HEK293 (cell line): ENCODE data around the gene TMEM270.

ENCODE experiments used
- CTCF ChIA-PET: fragments of 350-600 bp; formaldehyde crosslinking; extraction: SDS; loops from one replicate; lab custom pipeline; 2021; ENCODE audit warnings: antibody characterized with exemption; lab: Yijun Ruan, JAX
- POLR2A ChIA-PET: fragments of 300-600 bp; formaldehyde crosslinking; extraction: SDS; loops from one replicate; lab custom pipeline; 2020; ENCODE audit warnings: antibody characterized with exemption, inconsistent platforms; lab: Yijun Ruan, JAX
- H3K27ac ChIP-seq: fragments of 200-500 bp; sonication (Bioruptor generic); 2 replicates; pipeline ENCODE4 v1.5.1; 2014; ENCODE audit warnings: low read depth, low read length, control low read depth, inconsistent platforms; ENCODE audit errors: extremely low read depth
- H3K36me3 ChIP-seq, 2 experiments: fragments of 200-500 bp in 1 of 2; sonication (Bioruptor generic) in 1 of 2; 1 replicate in 1 of 2; 2 replicates in 1 of 2; pipeline ENCODE4 v1.5.1; 2014 to 2017; ENCODE audit warnings: inconsistent platforms in 2 of 2, low read length in 2 of 2; ENCODE audit not compliant: control insufficient read depth in 2 of 2, insufficient read depth in 1 of 2
- H3K4me1 ChIP-seq: fragments of 200-500 bp; sonication (Bioruptor generic); 2 replicates; pipeline ENCODE4 v1.5.1; 2014; ENCODE audit warnings: mild to moderate bottlenecking, low read length, inconsistent platforms; ENCODE audit not compliant: control insufficient read depth, insufficient read depth
- H3K4me3 ChIP-seq: 2 replicates; pipeline ENCODE4 v1.5.1; 2011; ENCODE audit warnings: low read depth, mild to moderate bottlenecking, control low read depth, low read length, moderate library complexity
- H3K9me3 ChIP-seq: fragments of 200-500 bp; sonication (Bioruptor generic); 2 replicates; pipeline ENCODE4 v1.5.1; 2014; ENCODE audit warnings: low read depth, low read length, inconsistent platforms; ENCODE audit not compliant: control insufficient read depth, insufficient read depth
- GLIS1 ChIP-seq: fragments of 450-650 bp; formaldehyde crosslinking; IDR thresholded peaks from 2 replicates; pipeline ENCODE4 v1.5.1; 2016; ENCODE audit warnings: missing biosample characterization, missing genetic modification characterization
- PBX3 ChIP-seq: sonication (generic); formaldehyde crosslinking; IDR thresholded peaks from 2 replicates; pipeline ENCODE4 v1.8.1; 2022; ENCODE audit warnings: mild to moderate bottlenecking, moderate library complexity, missing genetic modification reagents
- ZNF132 ChIP-seq: fragments of 450-650 bp; formaldehyde crosslinking; IDR thresholded peaks from 2 replicates; pipeline ENCODE4 v1.5.1; 2017; ENCODE audit warnings: missing biosample characterization, missing genetic modification characterization, borderline replicate concordance
- ZNF280D ChIP-seq: fragments of 450-650 bp; formaldehyde crosslinking; IDR thresholded peaks from 2 replicates; pipeline ENCODE4 v1.5.1; 2016; ENCODE audit warnings: missing biosample characterization, missing genetic modification characterization
- ZNF488 ChIP-seq: fragments of 450-650 bp; formaldehyde crosslinking; IDR thresholded peaks from 2 replicates; pipeline ENCODE4 v1.5.1; 2016; ENCODE audit warnings: missing biosample characterization, missing genetic modification characterization
- ZNF596 ChIP-seq: fragments of 450-650 bp; IDR thresholded peaks from 2 replicates; pipeline ENCODE4 v1.5.0; 2018; ENCODE audit warnings: missing biosample characterization, mild to moderate bottlenecking, missing genetic modification characterization, moderate library complexity
- ZNF645 ChIP-seq: fragments of 450-650 bp; formaldehyde crosslinking; IDR thresholded peaks from 2 replicates; pipeline ENCODE4; 2016; ENCODE audit warnings: missing biosample characterization, missing genetic modification characterization
- ZXDB ChIP-seq: fragments of 450-650 bp; formaldehyde crosslinking; IDR thresholded peaks from 2 replicates; pipeline ENCODE4 v1.5.1; 2016; ENCODE audit warnings: missing biosample characterization, missing genetic modification characterization
- TF ChIP-seq, protein P1 (sequence below): fragments of 450-650 bp; formaldehyde crosslinking; conservative IDR thresholded peaks from 2 replicates; pipeline ENCODE4 v1.5.1; 2016; ENCODE audit warnings: low read depth, missing biosample characterization, missing genetic modification characterization
- TF ChIP-seq, protein P2 (sequence below): fragments of 450-650 bp; formaldehyde crosslinking; IDR thresholded peaks from 2 replicates; pipeline ENCODE4 v1.5.1; 2016; ENCODE audit warnings: missing biosample characterization, missing genetic modification characterization
- TF ChIP-seq, protein P3 (sequence below): fragments of 450-650 bp; formaldehyde crosslinking; IDR thresholded peaks from 2 replicates; pipeline ENCODE4 v1.5.1; 2016; ENCODE audit warnings: missing biosample characterization, missing genetic modification characterization
- TF ChIP-seq, protein P4 (sequence below): fragments of 450-650 bp; formaldehyde crosslinking; IDR thresholded peaks from 2 replicates; pipeline ENCODE4 v1.5.1; 2016; ENCODE audit warnings: missing biosample characterization, missing genetic modification characterization

TMEM270 gene

GRCh38 chr7:73838642-73839041 lies 22.3 kb upstream of the TMEM270 start:
- Histone ChIP-seq H3K27ac (no peak overlapping the region), H3K4me3 (no peak overlapping the region), H3K4me1 (peaks cover 6% of the 10 kb centered on the region; the same call in 1 of the 2 replicates)
- ChIA-PET POLR2A (interaction anchor here (0.6 kb wide), 1 partner anchor 110 kb away, joined by 3 read pairs; no protein-coding TSS in a partner anchor), CTCF (interaction anchor here (0.6 to 1.4 kb wide), 2 partner anchors 16 to 20 kb away, joined by 3 read pairs; no protein-coding TSS in a partner anchor)
- TF ChIP-seq, protein P1, sequence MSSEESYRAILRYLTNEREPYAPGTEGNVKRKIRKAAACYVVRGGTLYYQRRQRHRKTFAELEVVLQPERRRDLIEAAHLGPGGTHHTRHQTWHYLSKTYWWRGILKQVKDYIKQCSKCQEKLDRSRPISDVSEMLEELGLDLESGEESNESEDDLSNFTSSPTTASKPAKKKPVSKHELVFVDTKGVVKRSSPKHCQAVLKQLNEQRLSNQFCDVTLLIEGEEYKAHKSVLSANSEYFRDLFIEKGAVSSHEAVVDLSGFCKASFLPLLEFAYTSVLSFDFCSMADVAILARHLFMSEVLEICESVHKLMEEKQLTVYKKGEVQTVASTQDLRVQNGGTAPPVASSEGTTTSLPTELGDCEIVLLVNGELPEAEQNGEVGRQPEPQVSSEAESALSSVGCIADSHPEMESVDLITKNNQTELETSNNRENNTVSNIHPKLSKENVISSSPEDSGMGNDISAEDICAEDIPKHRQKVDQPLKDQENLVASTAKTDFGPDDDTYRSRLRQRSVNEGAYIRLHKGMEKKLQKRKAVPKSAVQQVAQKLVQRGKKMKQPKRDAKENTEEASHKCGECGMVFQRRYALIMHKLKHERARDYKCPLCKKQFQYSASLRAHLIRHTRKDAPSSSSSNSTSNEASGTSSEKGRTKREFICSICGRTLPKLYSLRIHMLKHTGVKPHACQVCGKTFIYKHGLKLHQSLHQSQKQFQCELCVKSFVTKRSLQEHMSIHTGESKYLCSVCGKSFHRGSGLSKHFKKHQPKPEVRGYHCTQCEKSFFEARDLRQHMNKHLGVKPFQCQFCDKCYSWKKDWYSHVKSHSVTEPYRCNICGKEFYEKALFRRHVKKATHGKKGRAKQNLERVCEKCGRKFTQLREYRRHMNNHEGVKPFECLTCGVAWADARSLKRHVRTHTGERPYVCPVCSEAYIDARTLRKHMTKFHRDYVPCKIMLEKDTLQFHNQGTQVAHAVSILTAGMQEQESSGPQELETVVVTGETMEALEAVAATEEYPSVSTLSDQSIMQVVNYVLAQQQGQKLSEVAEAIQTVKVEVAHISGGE (tag by site-specific recombination): no peak
- TF ChIP-seq ZXDB (tag by site-specific recombination) (no peak), ZNF645 (no peak), ZNF488 (tag by site-specific recombination) (no peak)
- TF ChIP-seq, protein P2, sequence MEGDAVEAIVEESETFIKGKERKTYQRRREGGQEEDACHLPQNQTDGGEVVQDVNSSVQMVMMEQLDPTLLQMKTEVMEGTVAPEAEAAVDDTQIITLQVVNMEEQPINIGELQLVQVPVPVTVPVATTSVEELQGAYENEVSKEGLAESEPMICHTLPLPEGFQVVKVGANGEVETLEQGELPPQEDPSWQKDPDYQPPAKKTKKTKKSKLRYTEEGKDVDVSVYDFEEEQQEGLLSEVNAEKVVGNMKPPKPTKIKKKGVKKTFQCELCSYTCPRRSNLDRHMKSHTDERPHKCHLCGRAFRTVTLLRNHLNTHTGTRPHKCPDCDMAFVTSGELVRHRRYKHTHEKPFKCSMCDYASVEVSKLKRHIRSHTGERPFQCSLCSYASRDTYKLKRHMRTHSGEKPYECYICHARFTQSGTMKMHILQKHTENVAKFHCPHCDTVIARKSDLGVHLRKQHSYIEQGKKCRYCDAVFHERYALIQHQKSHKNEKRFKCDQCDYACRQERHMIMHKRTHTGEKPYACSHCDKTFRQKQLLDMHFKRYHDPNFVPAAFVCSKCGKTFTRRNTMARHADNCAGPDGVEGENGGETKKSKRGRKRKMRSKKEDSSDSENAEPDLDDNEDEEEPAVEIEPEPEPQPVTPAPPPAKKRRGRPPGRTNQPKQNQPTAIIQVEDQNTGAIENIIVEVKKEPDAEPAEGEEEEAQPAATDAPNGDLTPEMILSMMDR (tag by site-specific recombination): no peak
- TF ChIP-seq, all 188 proteins: peak for 0
- Histone ChIP-seq H3K9me3 (no peaks in the 10 kb centered on the region), H3K36me3 (no peaks in the 10 kb centered on the region)

GRCh38 chr7:73839290-73839689 lies 21.7 kb upstream of the TMEM270 start:
- peaks cover 6% of the 10 kb centered on the region; the same call in 1 of the 2 replicates for H3K4me1 ChIP-seq
- H3K27ac ChIP-seq: no peak overlapping the region
- no peak overlapping the region for H3K4me3 ChIP-seq
- H3K9me3 ChIP-seq: no peaks in the 10 kb centered on the region
- no peak for TF ChIP-seq ZNF280D (tag by site-specific recombination)
- TF ChIP-seq, protein P3, sequence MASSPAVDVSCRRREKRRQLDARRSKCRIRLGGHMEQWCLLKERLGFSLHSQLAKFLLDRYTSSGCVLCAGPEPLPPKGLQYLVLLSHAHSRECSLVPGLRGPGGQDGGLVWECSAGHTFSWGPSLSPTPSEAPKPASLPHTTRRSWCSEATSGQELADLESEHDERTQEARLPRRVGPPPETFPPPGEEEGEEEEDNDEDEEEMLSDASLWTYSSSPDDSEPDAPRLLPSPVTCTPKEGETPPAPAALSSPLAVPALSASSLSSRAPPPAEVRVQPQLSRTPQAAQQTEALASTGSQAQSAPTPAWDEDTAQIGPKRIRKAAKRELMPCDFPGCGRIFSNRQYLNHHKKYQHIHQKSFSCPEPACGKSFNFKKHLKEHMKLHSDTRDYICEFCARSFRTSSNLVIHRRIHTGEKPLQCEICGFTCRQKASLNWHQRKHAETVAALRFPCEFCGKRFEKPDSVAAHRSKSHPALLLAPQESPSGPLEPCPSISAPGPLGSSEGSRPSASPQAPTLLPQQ (tag by site-specific recombination): no peak
- TF ChIP-seq ZNF596 (tag by site-specific recombination): no peak
- TF ChIP-seq GLIS1 (tag by site-specific recombination): no peak
- TF ChIP-seq PBX3 (CRISPR knock-in tag): no peak
- TF ChIP-seq, protein P4, sequence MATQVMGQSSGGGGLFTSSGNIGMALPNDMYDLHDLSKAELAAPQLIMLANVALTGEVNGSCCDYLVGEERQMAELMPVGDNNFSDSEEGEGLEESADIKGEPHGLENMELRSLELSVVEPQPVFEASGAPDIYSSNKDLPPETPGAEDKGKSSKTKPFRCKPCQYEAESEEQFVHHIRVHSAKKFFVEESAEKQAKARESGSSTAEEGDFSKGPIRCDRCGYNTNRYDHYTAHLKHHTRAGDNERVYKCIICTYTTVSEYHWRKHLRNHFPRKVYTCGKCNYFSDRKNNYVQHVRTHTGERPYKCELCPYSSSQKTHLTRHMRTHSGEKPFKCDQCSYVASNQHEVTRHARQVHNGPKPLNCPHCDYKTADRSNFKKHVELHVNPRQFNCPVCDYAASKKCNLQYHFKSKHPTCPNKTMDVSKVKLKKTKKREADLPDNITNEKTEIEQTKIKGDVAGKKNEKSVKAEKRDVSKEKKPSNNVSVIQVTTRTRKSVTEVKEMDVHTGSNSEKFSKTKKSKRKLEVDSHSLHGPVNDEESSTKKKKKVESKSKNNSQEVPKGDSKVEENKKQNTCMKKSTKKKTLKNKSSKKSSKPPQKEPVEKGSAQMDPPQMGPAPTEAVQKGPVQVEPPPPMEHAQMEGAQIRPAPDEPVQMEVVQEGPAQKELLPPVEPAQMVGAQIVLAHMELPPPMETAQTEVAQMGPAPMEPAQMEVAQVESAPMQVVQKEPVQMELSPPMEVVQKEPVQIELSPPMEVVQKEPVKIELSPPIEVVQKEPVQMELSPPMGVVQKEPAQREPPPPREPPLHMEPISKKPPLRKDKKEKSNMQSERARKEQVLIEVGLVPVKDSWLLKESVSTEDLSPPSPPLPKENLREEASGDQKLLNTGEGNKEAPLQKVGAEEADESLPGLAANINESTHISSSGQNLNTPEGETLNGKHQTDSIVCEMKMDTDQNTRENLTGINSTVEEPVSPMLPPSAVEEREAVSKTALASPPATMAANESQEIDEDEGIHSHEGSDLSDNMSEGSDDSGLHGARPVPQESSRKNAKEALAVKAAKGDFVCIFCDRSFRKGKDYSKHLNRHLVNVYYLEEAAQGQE (tag by site-specific recombination): no peak
- TF ChIP-seq ZNF132: no peak
- POLR2A ChIA-PET: no interaction called here
- H3K36me3 ChIP-seq: no peaks in the 10 kb centered on the region
- CTCF ChIA-PET: no interaction called here
